ENCODE data around the gene INVS. TPM values are rescaled to one million over a fixed set of nuclear protein-coding genes. Genes with fewer than 3 reads are reported as not detected.

INVS gene
- total RNA-seq, 1 experiment from 2014 or later, result 15.6 TPM

DNA sequence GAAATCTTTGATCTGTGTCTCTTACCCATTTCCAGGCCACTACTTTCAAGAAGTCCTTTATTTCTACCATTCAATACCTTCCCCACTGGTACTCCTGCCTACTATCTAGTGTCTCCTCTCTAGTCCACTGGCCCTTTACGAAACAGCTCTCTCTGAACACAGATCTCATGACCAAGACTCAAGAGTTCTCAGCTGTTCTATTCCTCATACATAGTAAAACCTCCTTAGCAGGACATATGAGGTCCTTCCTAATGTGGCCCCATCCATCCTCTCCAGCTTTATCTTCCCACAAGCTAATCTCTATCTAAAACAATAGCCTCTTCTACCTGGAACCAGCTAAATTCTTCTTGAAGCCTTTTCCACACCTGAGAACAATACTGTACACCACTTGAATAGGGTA, 251.1 kb downstream of the INVS start:
- no peak for DNase-seq
- Mint-ChIP-seq H3K36me3 (ENCODE audit: insufficient read depth, unreplicated experiment) (peaks cover 28% of the 10 kb centered on the region), H3K27me3 (ENCODE audit: insufficient read depth, unreplicated experiment) (no peaks in the 10 kb centered on the region), H3K27ac (ENCODE audit: unreplicated experiment) (no peak overlapping the region), H3K4me3 (ENCODE audit: unreplicated experiment) (no peak overlapping the region), H3K4me1 (ENCODE audit: low read depth, unreplicated experiment) (peaks cover 26% of the 10 kb centered on the region), H3K9me3 (ENCODE audit: unreplicated experiment) (peaks cover 12% of the 10 kb centered on the region)
- ChIA-PET CTCF (no interaction called here), POLR2A (no interaction called here)
- H3K9me3 ChIP-seq, result no peaks in the 10 kb centered on the region
- H3K4me3 ChIP-seq (ENCODE audit: low read depth, low read length), result no peak overlapping the region
- intact Hi-C loops (cut with micrococcal nuclease; ENCODE audit: unreplicated experiment), result loop anchor here (5.0 kb wide), 1 partner anchor 77 kb away; the partner anchor contains the start of gene MSANTD3
- TF ChIP-seq, protein P1, sequence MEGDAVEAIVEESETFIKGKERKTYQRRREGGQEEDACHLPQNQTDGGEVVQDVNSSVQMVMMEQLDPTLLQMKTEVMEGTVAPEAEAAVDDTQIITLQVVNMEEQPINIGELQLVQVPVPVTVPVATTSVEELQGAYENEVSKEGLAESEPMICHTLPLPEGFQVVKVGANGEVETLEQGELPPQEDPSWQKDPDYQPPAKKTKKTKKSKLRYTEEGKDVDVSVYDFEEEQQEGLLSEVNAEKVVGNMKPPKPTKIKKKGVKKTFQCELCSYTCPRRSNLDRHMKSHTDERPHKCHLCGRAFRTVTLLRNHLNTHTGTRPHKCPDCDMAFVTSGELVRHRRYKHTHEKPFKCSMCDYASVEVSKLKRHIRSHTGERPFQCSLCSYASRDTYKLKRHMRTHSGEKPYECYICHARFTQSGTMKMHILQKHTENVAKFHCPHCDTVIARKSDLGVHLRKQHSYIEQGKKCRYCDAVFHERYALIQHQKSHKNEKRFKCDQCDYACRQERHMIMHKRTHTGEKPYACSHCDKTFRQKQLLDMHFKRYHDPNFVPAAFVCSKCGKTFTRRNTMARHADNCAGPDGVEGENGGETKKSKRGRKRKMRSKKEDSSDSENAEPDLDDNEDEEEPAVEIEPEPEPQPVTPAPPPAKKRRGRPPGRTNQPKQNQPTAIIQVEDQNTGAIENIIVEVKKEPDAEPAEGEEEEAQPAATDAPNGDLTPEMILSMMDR (IDR thresholded peaks at IDR 0.05; ENCODE audit: insufficient read depth in 1 of 2, low read depth in 1 of 2, low read length in 1 of 2, severe bottlenecking in 1 of 2, unreplicated experiment in 1 of 2), result no peak
- H3K4me1 ChIP-seq, result peaks cover 7% of the 10 kb centered on the region; the same call in 1 of the 2 replicates
- H3K36me3 ChIP-seq (ENCODE audit: control insufficient read depth, insufficient read depth, low read length), result peaks cover 1% of the 10 kb centered on the region
- BruUV-seq (replicated peaks), result no TSS peak
- H3K27me3 ChIP-seq (replicated peaks; ENCODE audit: control insufficient read depth, insufficient read depth, low read length), result no peaks in the 10 kb centered on the region

Other genes with a start within 250 kb of the INVS start
- 40.2 and 41.1 TPM in 2 replicates for gene STX17, start 192.6 kb upstream of the INVS start, total RNA-seq (2022)
- 23.9 and 25.6 TPM in 2 replicates for gene ERP44, start 243 bp upstream of the INVS start, total RNA-seq (2022)

Data from Caco-2 (cell line).